GM18520 (cell line): ENCODE measurements around the gene TOP3B.

Experiments
- ATAC-seq: cut with Tn5 transposase; IDR thresholded peaks from one replicate; pipeline ENCODE4 v1.9.1; 2021; ENCODE audit not compliant: unreplicated experiment

Gene TOP3B

GRCh38 chr22:21963286-21963685, 19.3 kb downstream of the TOP3B start:
- no peak for ATAC-seq

- ATAC-seq: no peak
Measured at GRCh38 chr22:21962655-21962949, 20.0 kb downstream of the TOP3B start.

- no peak for ATAC-seq
Measured at GRCh38 chr22:21961886-21962654, 20.5 kb downstream of the TOP3B start.

- ATAC-seq: no peak
Measured at GRCh38 chr22:21961127-21961867, 21.3 kb downstream of the TOP3B start.

- no peak for ATAC-seq
Measured at GRCh38 chr22:21960200-21961126, 22.1 kb downstream of the TOP3B start.

- ATAC-seq: no peak
Measured at GRCh38 chr22:21959274-21960074, 23.1 kb downstream of the TOP3B start.

- no peak for ATAC-seq
Measured at GRCh38 chr22:21958360-21959273, 24.0 kb downstream of the TOP3B start.

- no peak for ATAC-seq
Measured at GRCh38 chr22:21952586-21953571, 29.7 kb downstream of the TOP3B start, which contains the start of gene PPM1F. Gene PPM1F, minus strand, starts transcription at chr22:21952848. Its CDS starts 6,800 bp downstream, at chr22:21946048.

- no peak for ATAC-seq
Measured at GRCh38 chr22:21951931-21952465, 30.6 kb downstream of the TOP3B start.

GRCh38 chr22:21951062-21951461, 31.5 kb downstream of the TOP3B start:
- no peak for ATAC-seq

- no peak for ATAC-seq
Measured at GRCh38 chr22:21949948-21950347, 32.6 kb downstream of the TOP3B start.

- no peak for ATAC-seq
Measured at GRCh38 chr22:21949569-21949918, 33.0 kb downstream of the TOP3B start.

- no peak for ATAC-seq
Measured at GRCh38 chr22:21948824-21949568, 33.6 kb downstream of the TOP3B start.

- no peak for ATAC-seq
Measured at GRCh38 chr22:21948390-21948789, 34.2 kb downstream of the TOP3B start.

GRCh38 chr22:21947040-21948014, 35.3 kb downstream of the TOP3B start:
- no peak for ATAC-seq

- ATAC-seq: no peak
Measured at GRCh38 chr22:21946262-21946925, 36.2 kb downstream of the TOP3B start.
